Measurements from ENCODE around the gene MYO5A.

GRCh38 chr15:52532427-52532826 lies 3.7 kb upstream of the MYO5A start:
- TF ChIP-seq POLR2A (IDR thresholded peaks at IDR 0.05; ENCODE audit: low read depth, low read length) (no peak), TAF1 (IDR thresholded peaks at IDR 0.05; ENCODE audit: low read depth, low read length) (no peak), POLR2AphosphoS5 (IDR thresholded peaks at IDR 0.05; ENCODE audit: low read depth, low read length) (no peak), SPI1 (IDR thresholded peaks at IDR 0.05; ENCODE audit: low read depth, low read length) (no peak), POU2F2 (IDR thresholded peaks at IDR 0.05; ENCODE audit: low read depth, low read length) (no peak), PAX5 (IDR thresholded peaks at IDR 0.05; ENCODE audit: insufficient read depth, low read length, severe bottlenecking) (no peak)
